PFSK-1 (cell line): Measurements from ENCODE around the gene HSFX2.

Source experiments
- FOXP2 ChIP-seq: optimal IDR thresholded peaks from 2 replicates; pipeline ENCODE3; 2011; ENCODE audit warnings: borderline replicate concordance, control low read depth, inconsistent platforms; ENCODE audit not compliant: insufficient read depth; ENCODE audit errors: extremely low read length, extremely low read depth
- POLR2AphosphoS5 ChIP-seq: IDR thresholded peaks from 2 replicates; pipeline ENCODE4 v1.6.1; 2012; ENCODE audit warnings: low read depth, mild to moderate bottlenecking, control low read depth, low read length, moderate library complexity
- SIN3A ChIP-seq: IDR thresholded peaks from 2 replicates; pipeline ENCODE4 v1.6.1; 2012; ENCODE audit warnings: mild to moderate bottlenecking, low read length, moderate library complexity, borderline replicate concordance; ENCODE audit not compliant: insufficient read depth
- TAF1 ChIP-seq: IDR thresholded peaks from 2 replicates; pipeline ENCODE4 v1.6.1; 2012; ENCODE audit warnings: low read length, control low read depth, borderline replicate concordance; ENCODE audit not compliant: insufficient read depth
- TF ChIP-seq, protein P1 (sequence below), 2 experiments: IDR thresholded peaks; 2 replicates each; pipeline versions ENCODE4 v1.6.1 to v1.8.0; 2011 to 2012; ENCODE audit warnings: low read depth in 2 of 2, low read length in 2 of 2, control low read depth in 1 of 2, inconsistent platforms in 1 of 2, mild to moderate bottlenecking in 1 of 2, moderate library complexity in 1 of 2; ENCODE audit not compliant: insufficient read depth in 1 of 2

Gene HSFX2

GRCh38 chrX:149633511-149633910 is 38.4 kb upstream of the HSFX2 start:
- TF ChIP-seq POLR2AphosphoS5 (no peak), TAF1 (no peak), FOXP2 (no peak), SIN3A (no peak)
- TF ChIP-seq, protein P1, sequence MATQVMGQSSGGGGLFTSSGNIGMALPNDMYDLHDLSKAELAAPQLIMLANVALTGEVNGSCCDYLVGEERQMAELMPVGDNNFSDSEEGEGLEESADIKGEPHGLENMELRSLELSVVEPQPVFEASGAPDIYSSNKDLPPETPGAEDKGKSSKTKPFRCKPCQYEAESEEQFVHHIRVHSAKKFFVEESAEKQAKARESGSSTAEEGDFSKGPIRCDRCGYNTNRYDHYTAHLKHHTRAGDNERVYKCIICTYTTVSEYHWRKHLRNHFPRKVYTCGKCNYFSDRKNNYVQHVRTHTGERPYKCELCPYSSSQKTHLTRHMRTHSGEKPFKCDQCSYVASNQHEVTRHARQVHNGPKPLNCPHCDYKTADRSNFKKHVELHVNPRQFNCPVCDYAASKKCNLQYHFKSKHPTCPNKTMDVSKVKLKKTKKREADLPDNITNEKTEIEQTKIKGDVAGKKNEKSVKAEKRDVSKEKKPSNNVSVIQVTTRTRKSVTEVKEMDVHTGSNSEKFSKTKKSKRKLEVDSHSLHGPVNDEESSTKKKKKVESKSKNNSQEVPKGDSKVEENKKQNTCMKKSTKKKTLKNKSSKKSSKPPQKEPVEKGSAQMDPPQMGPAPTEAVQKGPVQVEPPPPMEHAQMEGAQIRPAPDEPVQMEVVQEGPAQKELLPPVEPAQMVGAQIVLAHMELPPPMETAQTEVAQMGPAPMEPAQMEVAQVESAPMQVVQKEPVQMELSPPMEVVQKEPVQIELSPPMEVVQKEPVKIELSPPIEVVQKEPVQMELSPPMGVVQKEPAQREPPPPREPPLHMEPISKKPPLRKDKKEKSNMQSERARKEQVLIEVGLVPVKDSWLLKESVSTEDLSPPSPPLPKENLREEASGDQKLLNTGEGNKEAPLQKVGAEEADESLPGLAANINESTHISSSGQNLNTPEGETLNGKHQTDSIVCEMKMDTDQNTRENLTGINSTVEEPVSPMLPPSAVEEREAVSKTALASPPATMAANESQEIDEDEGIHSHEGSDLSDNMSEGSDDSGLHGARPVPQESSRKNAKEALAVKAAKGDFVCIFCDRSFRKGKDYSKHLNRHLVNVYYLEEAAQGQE (IDR thresholded peaks at IDR 0.05; ENCODE audit: insufficient read depth in 1 of 2, low read depth in 2 of 2, low read length in 2 of 2), result no peak

GRCh38 chrX:149631234-149632165 is 36.4 kb upstream of the HSFX2 start, which contains the start of gene TMEM185A:
TMEM185A (minus strand) TSS chrX:149631792; CDS start chrX:149631580, 212 bp downstream.
- TF ChIP-seq, protein P1 (IDR thresholded peaks at IDR 0.05; ENCODE audit: insufficient read depth in 1 of 2, low read depth in 2 of 2, low read length in 2 of 2), result no peak
- TF ChIP-seq FOXP2, result peak; percentile 3

- TF ChIP-seq TAF1 (no peak), POLR2AphosphoS5 (no peak), FOXP2 (no peak), SIN3A (no peak)
- TF ChIP-seq, protein P1 (IDR thresholded peaks at IDR 0.05; ENCODE audit: insufficient read depth in 1 of 2, low read depth in 2 of 2, low read length in 2 of 2), result no peak
Observed at GRCh38 chrX:149630681-149631233, 35.6 kb upstream of the HSFX2 start.

DNA sequence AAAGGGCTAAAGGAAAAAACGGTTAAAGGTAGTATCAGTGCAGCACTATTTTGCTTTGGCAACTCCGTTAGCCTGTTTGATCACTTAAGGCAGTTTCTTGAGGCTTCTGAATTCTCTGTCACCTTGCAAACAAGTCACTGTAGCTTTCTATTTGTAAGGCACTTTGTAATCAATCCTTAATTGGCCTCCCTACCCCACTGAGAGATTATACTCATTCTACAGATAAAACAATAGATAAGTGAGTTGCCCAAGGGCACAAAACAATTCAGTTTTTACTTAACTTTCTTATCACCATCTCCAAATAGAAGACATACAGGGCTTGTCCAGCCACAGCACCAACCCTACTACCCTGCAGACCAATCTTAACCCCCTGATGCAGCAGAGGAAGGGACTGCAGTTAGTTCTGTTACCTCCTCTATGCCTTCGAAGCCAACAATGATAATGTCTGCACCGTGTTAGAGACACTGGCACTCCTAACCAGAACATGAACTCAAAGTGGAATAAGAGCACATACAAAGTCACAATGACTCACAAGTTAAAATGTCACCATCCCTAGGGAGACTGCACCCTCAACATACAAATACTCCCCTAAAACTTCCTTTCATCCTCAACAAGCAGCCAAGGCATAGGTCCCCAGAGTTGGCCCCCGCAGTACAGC is 34.7 kb upstream of the HSFX2 start:
- TF ChIP-seq FOXP2, result no peak
- no peak for TF ChIP-seq TAF1
- no peak for TF ChIP-seq POLR2AphosphoS5
- TF ChIP-seq SIN3A, result no peak
- TF ChIP-seq, protein P1 (IDR thresholded peaks at IDR 0.05; ENCODE audit: insufficient read depth in 1 of 2, low read depth in 2 of 2, low read length in 2 of 2), result no peak
